HepG2 (cell line): Measurements from ENCODE around the gene GADD45B. TPM values are rescaled to one million over a fixed set of nuclear protein-coding genes. Genes with fewer than 3 reads are reported as not detected.

Experiments
- AKAP8 ChIP-seq: sonication (generic); formaldehyde crosslinking; IDR thresholded peaks from 2 replicates; pipeline ENCODE4 v1.5.1; 2020; ENCODE audit warnings: mild to moderate bottlenecking, missing genetic modification reagents
- GABPA ChIP-seq, 2 experiments: IDR thresholded peaks; 2 replicates each; pipeline ENCODE4 v1.6.1; 2011 to 2016; ENCODE audit warnings: low read depth in 2 of 2, low read length in 1 of 2, missing biosample characterization in 1 of 2, missing genetic modification characterization in 1 of 2
- GATAD2A ChIP-seq: IDR thresholded peaks from 2 replicates; pipeline ENCODE4 v1.6.1; 2016
- HNRNPLL ChIP-seq: fragments of 200-400 bp; formaldehyde crosslinking; IDR thresholded peaks from 2 replicates; pipeline ENCODE4 v1.6.1; 2017; ENCODE audit warnings: mild to moderate bottlenecking, low read depth, low read length; ENCODE audit not compliant: poor library complexity, severe bottlenecking
- MED1 ChIP-seq: sonication (generic); formaldehyde crosslinking; IDR thresholded peaks from 2 replicates; pipeline ENCODE4 v1.4.0; 2020; ENCODE audit warnings: missing genetic modification reagents
- MTA1 ChIP-seq: sonication (generic); formaldehyde crosslinking; IDR thresholded peaks from 2 replicates; pipeline ENCODE4 v1.4.0; 2020; ENCODE audit warnings: missing genetic modification reagents, mild to moderate bottlenecking, borderline replicate concordance
- NR2C2 ChIP-seq: sonication (generic); formaldehyde crosslinking; IDR thresholded peaks from 2 replicates; pipeline ENCODE4 v1.4.0; 2020; ENCODE audit warnings: missing genetic modification reagents, mild to moderate bottlenecking, moderate library complexity, borderline replicate concordance
- NR2F6 ChIP-seq, 2 experiments: IDR thresholded peaks; 2 replicates each; pipeline ENCODE4 v1.6.1; 2016; ENCODE audit warnings: antibody characterized with exemption in 1 of 2, mild to moderate bottlenecking in 1 of 2
- RXRB ChIP-seq: IDR thresholded peaks from 2 replicates; pipeline ENCODE4 v1.6.1; 2016; ENCODE audit warnings: borderline replicate concordance, missing genetic modification reagents, missing compliant biosample characterization
- SALL1 ChIP-seq: sonication (generic); formaldehyde crosslinking; IDR thresholded peaks from 2 replicates; pipeline ENCODE4 v1.8.0; 2022; ENCODE audit warnings: mild to moderate bottlenecking, missing genetic modification reagents
- SNRNP70 ChIP-seq: fragments of 200-400 bp; formaldehyde crosslinking; IDR thresholded peaks from 2 replicates; pipeline ENCODE4 v1.6.1; 2017; ENCODE audit warnings: mild to moderate bottlenecking, low read depth, low read length, moderate library complexity
- STAT5B ChIP-seq: sonication (generic); formaldehyde crosslinking; IDR thresholded peaks from 2 replicates; pipeline ENCODE4 v1.4.0; 2020; ENCODE audit warnings: missing genetic modification reagents
- TBX3 ChIP-seq: fragments of 450-650 bp; IDR thresholded peaks from 2 replicates; pipeline ENCODE4 v1.6.1; 2017; ENCODE audit warnings: antibody characterized with exemption, mild to moderate bottlenecking, inconsistent platforms, borderline replicate concordance
- ZHX2 ChIP-seq, 2 experiments: sonication (generic) in 1 of 2; formaldehyde crosslinking in 1 of 2; IDR thresholded peaks; 2 replicates each; pipeline versions ENCODE4 v1.6.1 to v1.9.0; 2014 to 2022; ENCODE audit warnings: antibody characterized with exemption in 1 of 2, borderline replicate concordance in 1 of 2, inconsistent platforms in 1 of 2, low read depth in 1 of 2, missing genetic modification reagents in 1 of 2
- ZNF597 ChIP-seq: sonication (generic); formaldehyde crosslinking; IDR thresholded peaks from 2 replicates; pipeline ENCODE4 v1.5.0; 2020; ENCODE audit warnings: missing genetic modification reagents
- ZNF749 ChIP-seq: sonication (generic); formaldehyde crosslinking; IDR thresholded peaks from 2 replicates; pipeline ENCODE4 v1.8.0; 2022; ENCODE audit warnings: mild to moderate bottlenecking, missing genetic modification reagents, moderate library complexity, borderline replicate concordance
- polyA plus RNA-seq, 8 experiments: library from polyadenylated mRNA; depleted of rRNA in 3 of 8; stranded (reverse) in 7 of 8; unstranded in 1 of 8; fragments of >200 nt; fragmentation: Illumina TruSeq in 4 of 8; extraction: Trizol in 4 of 8; gene quantifications; 2 replicates each; pipeline versions ENCODE4 v1.2.1 to v1.2.3, GENCODE V29; 2011 to 2016; ENCODE audit warnings: low read depth in 4 of 8, missing spikeins in 1 of 8, mixed read lengths in 1 of 8; ENCODE audit not compliant: insufficient read depth in 1 of 8
- total RNA-seq, 5 experiments: library from RNA; depleted of rRNA; stranded (reverse); fragments of >200 nt; fragmentation: Illumina TruSeq; extraction: Trizol; gene quantifications; 2 replicates each; pipeline ENCODE4 v1.2.3, GENCODE V29; 2016; ENCODE audit warnings: low read depth in 1 of 5
- TF ChIP-seq, protein P1 (sequence below): sonication (generic); formaldehyde crosslinking; IDR thresholded peaks from 2 replicates; pipeline ENCODE4 v1.5.1; 2020; ENCODE audit warnings: mild to moderate bottlenecking, missing genetic modification reagents, moderate library complexity
- TF ChIP-seq, protein P2 (sequence below): IDR thresholded peaks from 2 replicates; pipeline ENCODE4 v1.6.1; 2012; ENCODE audit warnings: inconsistent platforms

GADD45B gene
- total and polyA plus RNA-seq, 2 of the 13 experiments (the other 11 are each of a cell fraction or from before 2014, with no cell fraction given): 4.6 to 34.1 TPM

- TF ChIP-seq, protein P1, sequence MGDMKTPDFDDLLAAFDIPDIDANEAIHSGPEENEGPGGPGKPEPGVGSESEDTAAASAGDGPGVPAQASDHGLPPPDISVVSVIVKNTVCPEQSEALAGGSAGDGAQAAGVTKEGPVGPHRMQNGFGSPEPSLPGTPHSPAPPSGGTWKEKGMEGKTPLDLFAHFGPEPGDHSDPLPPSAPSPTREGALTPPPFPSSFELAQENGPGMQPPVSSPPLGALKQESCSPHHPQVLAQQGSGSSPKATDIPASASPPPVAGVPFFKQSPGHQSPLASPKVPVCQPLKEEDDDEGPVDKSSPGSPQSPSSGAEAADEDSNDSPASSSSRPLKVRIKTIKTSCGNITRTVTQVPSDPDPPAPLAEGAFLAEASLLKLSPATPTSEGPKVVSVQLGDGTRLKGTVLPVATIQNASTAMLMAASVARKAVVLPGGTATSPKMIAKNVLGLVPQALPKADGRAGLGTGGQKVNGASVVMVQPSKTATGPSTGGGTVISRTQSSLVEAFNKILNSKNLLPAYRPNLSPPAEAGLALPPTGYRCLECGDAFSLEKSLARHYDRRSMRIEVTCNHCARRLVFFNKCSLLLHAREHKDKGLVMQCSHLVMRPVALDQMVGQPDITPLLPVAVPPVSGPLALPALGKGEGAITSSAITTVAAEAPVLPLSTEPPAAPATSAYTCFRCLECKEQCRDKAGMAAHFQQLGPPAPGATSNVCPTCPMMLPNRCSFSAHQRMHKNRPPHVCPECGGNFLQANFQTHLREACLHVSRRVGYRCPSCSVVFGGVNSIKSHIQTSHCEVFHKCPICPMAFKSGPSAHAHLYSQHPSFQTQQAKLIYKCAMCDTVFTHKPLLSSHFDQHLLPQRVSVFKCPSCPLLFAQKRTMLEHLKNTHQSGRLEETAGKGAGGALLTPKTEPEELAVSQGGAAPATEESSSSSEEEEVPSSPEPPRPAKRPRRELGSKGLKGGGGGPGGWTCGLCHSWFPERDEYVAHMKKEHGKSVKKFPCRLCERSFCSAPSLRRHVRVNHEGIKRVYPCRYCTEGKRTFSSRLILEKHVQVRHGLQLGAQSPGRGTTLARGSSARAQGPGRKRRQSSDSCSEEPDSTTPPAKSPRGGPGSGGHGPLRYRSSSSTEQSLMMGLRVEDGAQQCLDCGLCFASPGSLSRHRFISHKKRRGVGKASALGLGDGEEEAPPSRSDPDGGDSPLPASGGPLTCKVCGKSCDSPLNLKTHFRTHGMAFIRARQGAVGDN (CRISPR knock-in tag): peak; percentile 81
- TF ChIP-seq GABPA (IDR thresholded peaks at IDR 0.05; ENCODE audit: low read depth, low read length): no peak
- 0 out of 2 replicates have a peak, but pooled peaks have one; percentile 30 for TF ChIP-seq GABPA (CRISPR knock-in tag; IDR thresholded peaks at IDR 0.05; ENCODE audit: low read depth)
- TF ChIP-seq NR2C2: 0 out of 2 replicates have a peak, but pooled peaks have one; percentile 26
- TF ChIP-seq MTA1: 0 out of 2 replicates have a peak, but pooled peaks have one; percentile 47
- TF ChIP-seq MED1 (CRISPR knock-in tag): 0 out of 2 replicates have a peak, but pooled peaks have one; percentile 13
- peak; percentile 36 for TF ChIP-seq HNRNPLL
- peak; percentile 59; the same call in 1 of the 2 replicates for TF ChIP-seq AKAP8 (CRISPR knock-in tag)
- no peak for TF ChIP-seq SNRNP70
- TF ChIP-seq STAT5B (CRISPR knock-in tag): no peak
- TF ChIP-seq, protein P2, sequence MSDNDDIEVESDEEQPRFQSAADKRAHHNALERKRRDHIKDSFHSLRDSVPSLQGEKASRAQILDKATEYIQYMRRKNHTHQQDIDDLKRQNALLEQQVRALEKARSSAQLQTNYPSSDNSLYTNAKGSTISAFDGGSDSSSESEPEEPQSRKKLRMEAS: peak; percentile 36; the same call in 1 of the 2 replicates
- TF ChIP-seq ZNF749 (CRISPR knock-in tag): no peak
- TF ChIP-seq SALL1 (CRISPR knock-in tag): peak; percentile 56; the same call in 1 of the 2 replicates
- no peak for TF ChIP-seq ZNF597 (CRISPR knock-in tag)
- TF ChIP-seq TBX3: no peak
- peak; percentile 37; the same call in 1 of the 2 replicates for TF ChIP-seq NR2F6 (IDR thresholded peaks at IDR 0.05)
- peak; percentile 74 for TF ChIP-seq NR2F6 (CRISPR knock-in tag; IDR thresholded peaks at IDR 0.05)
- TF ChIP-seq GATAD2A (CRISPR knock-in tag): peak; percentile 23; the same call in 1 of the 2 replicates
- peak; percentile 42; the same call in 1 of the 2 replicates for TF ChIP-seq RXRB (CRISPR knock-in tag)
- TF ChIP-seq ZHX2 (IDR thresholded peaks at IDR 0.05; ENCODE audit: low read depth): no peak
- no peak for TF ChIP-seq ZHX2 (CRISPR knock-in tag; IDR thresholded peaks at IDR 0.05; ENCODE audit: borderline replicate concordance)
These were observed 35.6 kb downstream of the GADD45B start (continued) for GRCh38 chr19:2511570-2511969.
